ENCODE measurements around the gene MYZAP.

Gene MYZAP

GRCh38 chr15:57554063-57554811, 37.5 kb upstream of the MYZAP start:
- Histone ChIP-seq H3K27ac (ENCODE audit: low read depth, low read length) (no peak overlapping the region), H3K4me1 (ENCODE audit: control insufficient read depth, insufficient read depth, low read length) (no peaks in the 10 kb centered on the region), H3K4me3 (ENCODE audit: low read length) (no peak overlapping the region), H3K9ac (ENCODE audit: low read length) (no peak overlapping the region), H3K36me3 (ENCODE audit: control insufficient read depth, insufficient read depth, low read length) (no peaks in the 10 kb centered on the region), H3K27me3 (ENCODE audit: control insufficient read depth, insufficient read depth, low read length) (no peaks in the 10 kb centered on the region)

DNA sequence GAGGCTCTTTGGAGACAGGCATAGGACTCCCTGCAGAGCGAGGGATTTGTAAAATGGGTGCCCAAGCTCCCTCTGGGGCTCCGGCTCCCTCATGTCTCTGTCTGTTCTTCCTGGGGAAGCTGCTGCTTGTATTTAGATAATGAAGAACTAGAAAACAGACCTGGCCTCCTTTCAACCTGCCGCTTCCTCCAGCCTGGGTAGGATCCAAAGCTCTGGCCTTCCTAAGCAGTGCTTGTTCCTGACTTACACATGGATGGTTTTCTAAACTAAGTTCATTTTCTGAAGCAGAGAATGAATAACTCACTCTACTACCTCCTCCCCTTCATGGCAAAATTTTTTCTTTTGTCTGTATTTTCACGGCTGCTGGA, 36.9 kb upstream of the MYZAP start:
- Histone ChIP-seq H3K4me3 (ENCODE audit: low read length) (no peak overlapping the region), H3K9ac (ENCODE audit: low read length) (no peak overlapping the region), H3K27me3 (ENCODE audit: control insufficient read depth, insufficient read depth, low read length) (no peaks in the 10 kb centered on the region), H3K36me3 (ENCODE audit: control insufficient read depth, insufficient read depth, low read length) (no peaks in the 10 kb centered on the region), H3K27ac (ENCODE audit: low read depth, low read length) (no peak overlapping the region), H3K4me1 (ENCODE audit: control insufficient read depth, insufficient read depth, low read length) (no peaks in the 10 kb centered on the region)

DNA sequence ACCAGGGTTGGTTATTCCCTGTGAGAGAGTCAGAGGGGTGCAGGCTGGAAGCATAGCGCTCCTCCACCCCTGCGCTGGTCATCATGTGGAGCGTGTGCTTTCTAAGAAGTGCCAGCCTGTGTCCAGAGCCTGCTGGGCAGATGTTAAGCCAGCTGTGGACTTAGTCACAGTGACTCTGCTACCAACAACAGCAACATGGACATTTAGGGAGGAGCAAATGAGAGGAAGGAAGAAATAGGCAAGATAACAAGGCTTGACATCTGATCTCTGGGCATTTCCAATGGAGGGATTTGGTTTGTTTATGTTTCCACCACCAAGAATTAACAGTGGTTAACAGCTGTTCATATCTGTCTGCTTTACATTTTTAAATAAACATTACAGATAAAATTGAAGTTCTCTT, 36.4 kb upstream of the MYZAP start:
- no peaks in the 10 kb centered on the region for H3K27me3 ChIP-seq (ENCODE audit: control insufficient read depth, insufficient read depth, low read length)
- H3K9ac ChIP-seq (ENCODE audit: low read length) = no peak overlapping the region
- H3K36me3 ChIP-seq (ENCODE audit: control insufficient read depth, insufficient read depth, low read length) = no peaks in the 10 kb centered on the region
- H3K4me3 ChIP-seq (ENCODE audit: low read length) = no peak overlapping the region
- no peak overlapping the region for H3K27ac ChIP-seq (ENCODE audit: low read depth, low read length)
- H3K4me1 ChIP-seq (ENCODE audit: control insufficient read depth, insufficient read depth, low read length) = no peaks in the 10 kb centered on the region

DNA sequence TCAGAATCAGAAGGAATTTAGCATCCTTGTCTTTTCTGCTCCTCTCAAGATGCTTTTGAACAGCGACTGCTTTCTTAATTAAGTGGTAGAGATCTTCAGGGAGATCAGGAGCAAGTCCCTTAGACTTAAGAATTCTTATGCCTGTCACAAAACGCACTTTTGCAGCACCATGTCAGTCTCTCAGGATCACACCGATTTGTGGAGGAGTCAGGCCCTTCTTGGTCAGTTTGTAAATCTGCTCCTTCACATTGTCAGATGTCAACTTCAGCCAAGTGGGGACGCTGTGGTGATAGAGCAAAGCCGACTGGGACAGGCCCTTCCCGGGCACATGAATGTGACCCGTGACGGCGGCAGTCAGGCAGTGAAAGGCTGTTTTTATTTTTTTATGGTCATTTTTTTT, 35.7 kb upstream of the MYZAP start:
- Histone ChIP-seq H3K27ac (ENCODE audit: low read depth, low read length) (no peak overlapping the region), H3K4me1 (ENCODE audit: control insufficient read depth, insufficient read depth, low read length) (no peaks in the 10 kb centered on the region), H3K4me3 (ENCODE audit: low read length) (no peak overlapping the region), H3K36me3 (ENCODE audit: control insufficient read depth, insufficient read depth, low read length) (no peaks in the 10 kb centered on the region), H3K9ac (ENCODE audit: low read length) (no peak overlapping the region), H3K27me3 (ENCODE audit: control insufficient read depth, insufficient read depth, low read length) (no peaks in the 10 kb centered on the region)

GRCh38 chr15:57557267-57557666, 34.4 kb upstream of the MYZAP start:
- Histone ChIP-seq H3K4me3 (ENCODE audit: low read length) (no peak overlapping the region), H3K27ac (ENCODE audit: low read depth, low read length) (no peak overlapping the region), H3K9ac (ENCODE audit: low read length) (no peak overlapping the region), H3K27me3 (ENCODE audit: control insufficient read depth, insufficient read depth, low read length) (no peaks in the 10 kb centered on the region), H3K36me3 (ENCODE audit: control insufficient read depth, insufficient read depth, low read length) (no peaks in the 10 kb centered on the region), H3K4me1 (ENCODE audit: control insufficient read depth, insufficient read depth, low read length) (peaks cover 4% of the 10 kb centered on the region)

GRCh38 chr15:57557810-57558209, 33.9 kb upstream of the MYZAP start:
- Histone ChIP-seq H3K27ac (ENCODE audit: low read depth, low read length) (no peak overlapping the region), H3K4me1 (ENCODE audit: control insufficient read depth, insufficient read depth, low read length) (peaks cover 4% of the 10 kb centered on the region), H3K36me3 (ENCODE audit: control insufficient read depth, insufficient read depth, low read length) (no peaks in the 10 kb centered on the region), H3K9ac (ENCODE audit: low read length) (no peak overlapping the region), H3K4me3 (ENCODE audit: low read length) (no peak overlapping the region), H3K27me3 (ENCODE audit: control insufficient read depth, insufficient read depth, low read length) (no peaks in the 10 kb centered on the region)

- no peaks in the 10 kb centered on the region for H3K36me3 ChIP-seq (ENCODE audit: control insufficient read depth, insufficient read depth, low read length)
- no peak overlapping the region for H3K9ac ChIP-seq (ENCODE audit: low read length)
- no peak overlapping the region for H3K27ac ChIP-seq (ENCODE audit: low read depth, low read length)
- no peaks in the 10 kb centered on the region for H3K27me3 ChIP-seq (ENCODE audit: control insufficient read depth, insufficient read depth, low read length)
- H3K4me1 ChIP-seq (ENCODE audit: control insufficient read depth, insufficient read depth, low read length) = peaks cover 4% of the 10 kb centered on the region
- no peak overlapping the region for H3K4me3 ChIP-seq (ENCODE audit: low read length)
Measured at GRCh38 chr15:57559875-57560274, 31.8 kb upstream of the MYZAP start.

- Histone ChIP-seq H3K4me3 (ENCODE audit: low read length) (no peak overlapping the region), H3K36me3 (ENCODE audit: control insufficient read depth, insufficient read depth, low read length) (no peaks in the 10 kb centered on the region), H3K27ac (ENCODE audit: low read depth, low read length) (no peak overlapping the region), H3K4me1 (ENCODE audit: control insufficient read depth, insufficient read depth, low read length) (peaks cover 4% of the 10 kb centered on the region), H3K9ac (ENCODE audit: low read length) (no peak overlapping the region), H3K27me3 (ENCODE audit: control insufficient read depth, insufficient read depth, low read length) (no peaks in the 10 kb centered on the region)
Measured at GRCh38 chr15:57561041-57561711, 30.5 kb upstream of the MYZAP start.

DNA sequence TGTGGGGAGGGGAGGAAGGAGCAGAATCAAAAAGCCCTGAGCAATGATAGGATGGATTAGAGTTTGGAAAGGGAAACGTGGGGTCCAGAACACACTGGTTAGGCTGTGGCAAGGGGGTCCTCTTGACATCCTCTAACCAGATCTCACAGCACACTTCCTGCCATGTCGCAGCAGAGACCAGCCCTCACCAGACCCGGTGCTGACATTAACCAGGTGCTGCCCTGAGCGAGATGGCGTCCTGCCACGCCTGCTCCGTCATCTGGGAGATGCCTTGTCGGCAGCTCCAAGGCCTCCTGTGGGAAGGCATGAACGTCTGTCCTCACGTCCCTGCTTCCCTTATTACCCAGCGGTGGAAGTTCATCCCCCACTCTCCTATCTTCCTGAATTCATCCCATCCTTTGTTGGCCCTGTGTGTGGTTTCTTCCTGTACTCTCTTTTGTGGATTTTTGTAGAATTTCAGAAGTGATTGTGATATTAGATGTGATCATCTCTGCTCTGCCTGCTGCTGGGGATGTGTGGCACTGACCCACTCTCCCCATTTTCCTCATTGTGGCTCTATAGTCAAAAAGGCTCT, 29.4 kb upstream of the MYZAP start:
- H3K9ac ChIP-seq (ENCODE audit: low read length) = no peak overlapping the region
- H3K4me1 ChIP-seq (ENCODE audit: control insufficient read depth, insufficient read depth, low read length) = peaks cover 4% of the 10 kb centered on the region
- no peaks in the 10 kb centered on the region for H3K27me3 ChIP-seq (ENCODE audit: control insufficient read depth, insufficient read depth, low read length)
- H3K27ac ChIP-seq (ENCODE audit: low read depth, low read length) = no peak overlapping the region
- no peak overlapping the region for H3K4me3 ChIP-seq (ENCODE audit: low read length)
- H3K36me3 ChIP-seq (ENCODE audit: control insufficient read depth, insufficient read depth, low read length) = no peaks in the 10 kb centered on the region

DNA sequence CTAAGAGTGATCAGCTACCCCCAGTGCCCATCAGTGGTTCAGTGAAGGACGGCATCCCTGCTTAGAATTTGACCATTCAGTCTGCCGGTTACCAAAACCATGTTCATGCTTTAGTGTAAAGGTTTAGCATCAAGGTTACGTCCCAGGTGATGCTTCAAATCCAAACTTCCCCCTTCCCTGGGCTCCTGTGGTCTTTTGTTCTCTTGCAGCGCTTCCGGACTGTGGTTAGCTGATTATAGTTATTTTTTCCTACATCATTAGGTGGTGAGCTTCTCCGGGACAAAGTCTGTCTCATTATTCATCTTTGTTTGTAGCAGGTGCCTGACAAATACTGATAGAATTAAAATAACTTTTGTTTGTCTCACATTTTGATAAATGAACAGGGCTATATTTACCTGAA, 28.3 kb upstream of the MYZAP start:
- H3K9ac ChIP-seq (ENCODE audit: low read length) = no peak overlapping the region
- H3K36me3 ChIP-seq (ENCODE audit: control insufficient read depth, insufficient read depth, low read length) = no peaks in the 10 kb centered on the region
- H3K27ac ChIP-seq (ENCODE audit: low read depth, low read length) = no peak overlapping the region
- H3K27me3 ChIP-seq (ENCODE audit: control insufficient read depth, insufficient read depth, low read length) = no peaks in the 10 kb centered on the region
- H3K4me1 ChIP-seq (ENCODE audit: control insufficient read depth, insufficient read depth, low read length) = peaks cover 4% of the 10 kb centered on the region
- H3K4me3 ChIP-seq (ENCODE audit: low read length) = no peak overlapping the region

DNA sequence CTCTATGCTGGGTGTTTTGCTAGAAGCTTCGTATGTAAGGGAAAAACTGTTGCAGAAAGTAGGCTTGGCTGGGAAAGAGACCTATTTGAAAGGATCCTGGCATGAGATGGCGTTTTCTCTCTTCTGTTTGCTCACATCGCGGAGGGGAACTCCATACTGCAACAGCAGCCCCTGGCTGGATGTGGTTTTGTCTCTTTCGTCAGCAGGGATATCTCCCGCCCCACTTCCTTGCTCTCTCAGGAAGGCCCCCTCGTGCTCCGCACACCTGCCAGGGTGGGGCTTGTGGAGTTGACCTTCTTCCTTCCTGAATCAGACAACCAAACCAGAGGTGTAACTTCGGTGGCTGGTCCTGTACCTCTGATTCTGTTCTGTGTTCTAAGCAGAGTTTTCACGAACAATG, 26.4 kb upstream of the MYZAP start:
- H3K9ac ChIP-seq (ENCODE audit: low read length) = no peak overlapping the region
- H3K4me3 ChIP-seq (ENCODE audit: low read length) = no peak overlapping the region
- peaks cover 4% of the 10 kb centered on the region for H3K4me1 ChIP-seq (ENCODE audit: control insufficient read depth, insufficient read depth, low read length)
- no peaks in the 10 kb centered on the region for H3K36me3 ChIP-seq (ENCODE audit: control insufficient read depth, insufficient read depth, low read length)
- H3K27ac ChIP-seq (ENCODE audit: low read depth, low read length) = no peak overlapping the region
- H3K27me3 ChIP-seq (ENCODE audit: control insufficient read depth, insufficient read depth, low read length) = no peaks in the 10 kb centered on the region

- Histone ChIP-seq H3K9ac (ENCODE audit: low read length) (no peak overlapping the region), H3K27ac (ENCODE audit: low read depth, low read length) (no peak overlapping the region)
Measured at GRCh38 chr15:57566834-57567233, 24.9 kb upstream of the MYZAP start.

DNA sequence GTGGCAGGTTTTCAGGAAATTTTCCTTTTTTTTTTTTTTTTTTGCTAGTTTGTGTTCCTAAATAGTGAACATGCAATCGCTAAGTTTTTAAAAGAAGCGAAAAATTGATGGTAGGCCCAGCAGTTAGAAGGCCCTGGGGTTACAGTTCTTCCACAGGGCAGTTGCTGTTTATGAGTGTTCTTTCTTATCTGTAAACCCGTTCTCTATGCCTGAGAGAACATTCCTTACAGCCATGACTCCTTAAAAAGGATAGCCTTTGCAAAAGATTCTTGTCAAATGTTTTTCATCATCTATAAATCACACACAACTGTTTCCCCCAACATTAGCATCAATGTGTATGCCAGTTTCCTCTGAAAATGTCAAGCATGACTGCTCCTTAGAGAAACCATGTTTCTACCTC, 23.8 kb upstream of the MYZAP start:
- Histone ChIP-seq H3K4me3 (ENCODE audit: low read length) (no peak overlapping the region), H3K9ac (ENCODE audit: low read length) (no peak overlapping the region), H3K4me1 (ENCODE audit: control insufficient read depth, insufficient read depth, low read length) (no peaks in the 10 kb centered on the region), H3K27ac (ENCODE audit: low read depth, low read length) (no peak overlapping the region), H3K36me3 (ENCODE audit: control insufficient read depth, insufficient read depth, low read length) (no peaks in the 10 kb centered on the region), H3K27me3 (ENCODE audit: control insufficient read depth, insufficient read depth, low read length) (no peaks in the 10 kb centered on the region)

More at GRCh38 chr15:57566834-57567233, 24.9 kb upstream of the MYZAP start:
- no peak overlapping the region for H3K4me3 ChIP-seq (ENCODE audit: low read length)
- no peaks in the 10 kb centered on the region for H3K4me1 ChIP-seq (ENCODE audit: control insufficient read depth, insufficient read depth, low read length)
- H3K36me3 ChIP-seq (ENCODE audit: control insufficient read depth, insufficient read depth, low read length) = no peaks in the 10 kb centered on the region
- no peaks in the 10 kb centered on the region for H3K27me3 ChIP-seq (ENCODE audit: control insufficient read depth, insufficient read depth, low read length)

Data from rectal smooth muscle tissue (tissue), 1 donor.